22Rv1 (cell line): ENCODE results near the gene SCO2.

Experiments used
- CTCF ChIP-seq: fragments of 450-650 bp; IDR thresholded peaks from 2 replicates; pipeline ENCODE4 v1.5.1; 2017; ENCODE audit warnings: mild to moderate bottlenecking
- ZFX ChIP-seq: fragments of 450-650 bp; IDR thresholded peaks from 2 replicates; pipeline ENCODE4 v1.6.1; 2017; ENCODE audit warnings: antibody characterized with exemption, borderline replicate concordance

- no peak for TF ChIP-seq CTCF
- TF ChIP-seq ZFX: no peak
These were observed 38.9 kb upstream of the SCO2 start for GRCh38 chr22:50564289-50564688.
